Measurements from ENCODE around the gene PTPRM.

Gene PTPRM

GRCh38 chr18:8422391-8422790, 855.3 kb downstream of the PTPRM start:
- TF ChIP-seq, protein P1, sequence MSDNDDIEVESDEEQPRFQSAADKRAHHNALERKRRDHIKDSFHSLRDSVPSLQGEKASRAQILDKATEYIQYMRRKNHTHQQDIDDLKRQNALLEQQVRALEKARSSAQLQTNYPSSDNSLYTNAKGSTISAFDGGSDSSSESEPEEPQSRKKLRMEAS (IDR thresholded peaks at IDR 0.05; ENCODE audit: low read depth, low read length) = no peak
- TF ChIP-seq MYC (IDR thresholded peaks at IDR 0.05; ENCODE audit: low read depth, low read length) (no peak), CTCF (IDR thresholded peaks at IDR 0.05; ENCODE audit: low read depth, low read length) (no peak), POLR2A (IDR thresholded peaks at IDR 0.05; ENCODE audit: extremely low read depth, insufficient read length) (no peak)
- no peak overlapping the region for H3K4me3 ChIP-seq (ENCODE audit: low read depth, low read length)
- no peak for DNase-seq (ENCODE audit: low read depth)

DNA sequence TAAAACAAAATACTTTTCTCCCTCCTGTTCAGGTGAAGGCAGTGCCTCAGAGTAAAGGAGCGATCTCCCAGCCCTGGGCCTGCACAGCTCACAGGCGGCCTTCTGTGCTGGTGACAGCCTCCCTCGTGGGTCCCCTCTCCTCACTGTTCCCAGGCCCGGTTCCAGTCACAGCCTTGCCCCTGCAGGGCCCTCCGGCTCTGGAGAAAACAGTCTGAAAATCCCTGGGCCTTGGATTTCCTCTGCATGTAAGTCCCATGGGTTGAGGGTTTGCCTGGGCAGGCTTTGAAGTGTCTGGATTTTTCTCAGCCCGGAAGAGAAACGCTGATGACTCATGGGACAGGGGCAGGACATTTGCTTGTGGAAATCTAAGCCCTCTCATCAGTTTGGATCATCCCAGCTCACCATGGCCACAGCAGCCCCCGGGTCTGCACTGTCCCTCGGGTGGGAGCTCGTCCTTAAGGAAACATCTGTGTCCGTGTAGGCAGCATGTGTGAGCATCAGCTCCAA, 856.0 kb downstream of the PTPRM start:
- DNase-seq (ENCODE audit: low read depth) = no peak
- no peak overlapping the region for H3K4me3 ChIP-seq (ENCODE audit: low read depth, low read length)
- no peak for TF ChIP-seq MYC (IDR thresholded peaks at IDR 0.05; ENCODE audit: low read depth, low read length)
- TF ChIP-seq, protein P1 (IDR thresholded peaks at IDR 0.05; ENCODE audit: low read depth, low read length) = no peak
- no peak for TF ChIP-seq POLR2A (IDR thresholded peaks at IDR 0.05; ENCODE audit: extremely low read depth, insufficient read length)
- no peak for TF ChIP-seq CTCF (IDR thresholded peaks at IDR 0.05; ENCODE audit: low read depth, low read length)

GRCh38 chr18:8424481-8424880, 857.4 kb downstream of the PTPRM start:
- no peak for DNase-seq (ENCODE audit: low read depth)
- no peak overlapping the region for H3K4me3 ChIP-seq (ENCODE audit: low read depth, low read length)
- TF ChIP-seq POLR2A (IDR thresholded peaks at IDR 0.05; ENCODE audit: extremely low read depth, insufficient read length) = no peak
- no peak for TF ChIP-seq MYC (IDR thresholded peaks at IDR 0.05; ENCODE audit: low read depth, low read length)
- TF ChIP-seq CTCF (IDR thresholded peaks at IDR 0.05; ENCODE audit: low read depth, low read length) = no peak
- TF ChIP-seq, protein P1 (IDR thresholded peaks at IDR 0.05; ENCODE audit: low read depth, low read length) = no peak

DNA sequence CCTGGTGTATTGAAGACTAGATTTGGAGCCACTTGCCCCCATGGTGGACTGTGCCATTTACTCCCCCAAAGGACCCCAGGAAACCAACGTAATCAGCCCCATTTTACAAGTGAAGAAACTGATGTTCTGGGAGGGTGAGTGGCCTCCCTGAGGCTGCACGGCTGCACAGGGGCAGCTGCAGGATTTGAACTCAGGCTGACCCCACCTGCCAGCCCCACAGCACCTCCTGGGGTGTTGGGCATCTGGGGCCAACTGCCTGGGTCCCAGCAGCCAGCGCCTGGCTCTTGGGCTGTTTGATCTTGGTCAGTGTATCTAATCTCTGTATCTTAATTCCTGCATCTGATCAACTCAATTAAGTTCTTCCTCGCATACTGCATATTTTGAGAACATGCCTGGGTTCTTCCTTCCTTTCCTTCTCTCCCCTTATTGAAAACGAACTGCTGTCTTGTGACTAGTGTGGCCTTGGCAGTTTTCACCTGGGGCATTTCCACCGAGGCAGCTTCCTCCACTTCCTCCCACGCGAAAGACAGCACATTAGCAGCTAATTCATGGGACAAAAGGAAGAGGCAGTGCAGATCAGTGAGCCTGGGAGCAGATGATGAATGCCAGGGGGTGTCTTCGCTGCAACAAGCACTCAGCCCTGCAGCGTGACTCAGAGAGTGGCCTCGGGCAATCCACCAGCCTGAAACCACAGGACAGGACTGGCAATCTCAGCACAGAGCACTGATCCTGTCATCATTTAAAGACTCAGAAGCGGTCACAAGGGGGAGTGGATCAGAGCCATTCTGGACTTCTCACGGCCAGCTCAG, 858.0 kb downstream of the PTPRM start:
- no peak for TF ChIP-seq CTCF (IDR thresholded peaks at IDR 0.05; ENCODE audit: low read depth, low read length)
- no peak for TF ChIP-seq POLR2A (IDR thresholded peaks at IDR 0.05; ENCODE audit: extremely low read depth, insufficient read length)
- TF ChIP-seq, protein P1 (IDR thresholded peaks at IDR 0.05; ENCODE audit: low read depth, low read length) = no peak
- no peak for TF ChIP-seq MYC (IDR thresholded peaks at IDR 0.05; ENCODE audit: low read depth, low read length)
- H3K4me3 ChIP-seq (ENCODE audit: low read depth, low read length) = no peak overlapping the region
- peak; percentile 6 for DNase-seq (ENCODE audit: low read depth)

- peak; percentile 40 for DNase-seq (ENCODE audit: low read depth)
- TF ChIP-seq, protein P1 (IDR thresholded peaks at IDR 0.05; ENCODE audit: low read depth, low read length) = no peak
- TF ChIP-seq MYC (IDR thresholded peaks at IDR 0.05; ENCODE audit: low read depth, low read length) (no peak), CTCF (IDR thresholded peaks at IDR 0.05; ENCODE audit: low read depth, low read length) (peak; percentile 54), POLR2A (IDR thresholded peaks at IDR 0.05; ENCODE audit: extremely low read depth, insufficient read length) (no peak)
These were observed 859.3 kb downstream of the PTPRM start for GRCh38 chr18:8426401-8426800.

More at GRCh38 chr18:8426401-8426800, 859.3 kb downstream of the PTPRM start:
- H3K4me3 ChIP-seq (ENCODE audit: low read depth, low read length) = no peak overlapping the region
